Activated CD8-positive, alpha-beta memory T cell treated with anti-CD3 and anti-CD28 coated beads for 1 hour (primary cell): ENCODE measurements around the gene FARSB.
"Not testable (repeated sequence)": the region's sequence is repeated elsewhere in the genome, so short reads cannot be mapped to it uniquely, and the experiment has no call there.

ENCODE experiments used
- DNase-seq, 2 donors: peaks; one replicate each; pipeline ENCODE4 v3.0.0-alpha.2; 2020; ENCODE audit warnings: low read depth in 1 of 2; ENCODE audit errors: extremely low read depth in 1 of 2

The FARSB gene

GRCh38 chr2:222609381-222609780, 46.5 kb downstream of the FARSB start:
- DNase-seq, result no peak

- DNase-seq, result no peak
Measured at GRCh38 chr2:222608081-222608480, 47.8 kb downstream of the FARSB start.

GRCh38 chr2:222606306-222606705, 49.6 kb downstream of the FARSB start:
- DNase-seq, result no peak

- DNase-seq, result no peak
Measured at GRCh38 chr2:222604749-222605515, 51.0 kb downstream of the FARSB start.

- DNase-seq, result no peak
Measured at GRCh38 chr2:222603501-222603900, 52.4 kb downstream of the FARSB start.

- DNase-seq, result no peak
Measured at GRCh38 chr2:222598611-222599010, 57.3 kb downstream of the FARSB start.

GRCh38 chr2:222595581-222595980, 60.3 kb downstream of the FARSB start:
- DNase-seq, result no peak

- no peak for DNase-seq
Measured at GRCh38 chr2:222594679-222595078, 61.2 kb downstream of the FARSB start.

GRCh38 chr2:222592176-222592575, 63.7 kb downstream of the FARSB start:
- DNase-seq, result no peak

GRCh38 chr2:222591661-222592060, 64.2 kb downstream of the FARSB start:
- no peak for DNase-seq

- not testable (repeated sequence) for DNase-seq
Measured at GRCh38 chr2:222584589-222584988, 71.3 kb downstream of the FARSB start.

GRCh38 chr2:222582928-222583327, 73.0 kb downstream of the FARSB start:
- DNase-seq, result no peak

- DNase-seq, result no peak
Measured at GRCh38 chr2:222577341-222577740, 78.6 kb downstream of the FARSB start.

- DNase-seq, result no peak
Measured at GRCh38 chr2:222576171-222577081, 79.5 kb downstream of the FARSB start.

- DNase-seq, result no peak
Measured at GRCh38 chr2:222575618-222576017, 80.3 kb downstream of the FARSB start.

- no peak for DNase-seq
Measured at GRCh38 chr2:222572751-222573174, 83.1 kb downstream of the FARSB start.

GRCh38 chr2:222572264-222572721, 83.6 kb downstream of the FARSB start:
- DNase-seq, result no peak

GRCh38 chr2:222569826-222570225, 86.1 kb downstream of the FARSB start:
- DNase-seq, result no peak

GRCh38 chr2:222568865-222569264, 87.0 kb downstream of the FARSB start:
- no peak for DNase-seq

- DNase-seq, result no peak
Measured at GRCh38 chr2:222566229-222566628, 89.7 kb downstream of the FARSB start.

- no peak for DNase-seq
Measured at GRCh38 chr2:222563936-222564335, 92.0 kb downstream of the FARSB start.
